GM06990 (cell line): ENCODE measurements around the gene TNK2.
"Not testable (repeated sequence)": the region's sequence is repeated elsewhere in the genome, so short reads cannot be mapped to it uniquely, and the experiment has no call there.

Source experiments
- DNase-seq: peaks from one replicate; pipeline ENCODE4 v3.0.0-alpha.2; 2011; ENCODE audit not compliant: insufficient read length; ENCODE audit errors: extremely low read depth
- H3K27me3 ChIP-seq: replicated peaks from 2 replicates; pipeline ENCODE4 v1.6.0; 2011; ENCODE audit warnings: low read length; ENCODE audit not compliant: control insufficient read depth, insufficient read depth
- H3K36me3 ChIP-seq: 2 replicates; pipeline ENCODE4 v1.5.1; 2011; ENCODE audit warnings: low read length; ENCODE audit not compliant: control insufficient read depth, insufficient read depth
- H3K4me3 ChIP-seq: replicated peaks from 2 replicates; pipeline ENCODE4 v1.5.1; 2011; ENCODE audit warnings: low read depth, mild to moderate bottlenecking, control low read depth, low read length
- CTCF ChIP-seq: IDR thresholded peaks from 2 replicates; pipeline ENCODE4 v1.5.1; 2011; ENCODE audit warnings: low read length, control low read depth, mild to moderate bottlenecking, inconsistent platforms; ENCODE audit not compliant: insufficient read depth, poor library complexity, severe bottlenecking

The TNK2 gene

GRCh38 chr3:195940806-195941205 is 32.5 kb upstream of the TNK2 start:
- not testable (repeated sequence) for H3K27me3 ChIP-seq, H3K4me3 ChIP-seq, DNase-seq, H3K36me3 ChIP-seq

GRCh38 chr3:195939526-195940470 is 31.4 kb upstream of the TNK2 start:
- not testable (repeated sequence) for DNase-seq

GRCh38 chr3:195933044-195933430 is 24.7 kb upstream of the TNK2 start:
- not testable (repeated sequence) for DNase-seq, H3K27me3 ChIP-seq, H3K4me3 ChIP-seq, H3K36me3 ChIP-seq

More at GRCh38 chr3:195939526-195940470, 31.4 kb upstream of the TNK2 start:
- H3K36me3 ChIP-seq, H3K27me3 ChIP-seq, H3K4me3 ChIP-seq: not testable (repeated sequence)

GRCh38 chr3:195932418-195933043 is 24.2 kb upstream of the TNK2 start:
- no peak for DNase-seq
- Histone ChIP-seq H3K36me3 (no peaks in the 10 kb centered on the region; the same call in none of the 2 replicates), H3K27me3 (no peaks in the 10 kb centered on the region), H3K4me3 (no peak overlapping the region)
- TF ChIP-seq CTCF = no peak

- TF ChIP-seq CTCF = no peak
- no peaks in the 10 kb centered on the region for H3K27me3 ChIP-seq
- H3K4me3 ChIP-seq = no peak overlapping the region
- no peaks in the 10 kb centered on the region; the same call in none of the 2 replicates for H3K36me3 ChIP-seq
- no peak for DNase-seq
Observed at GRCh38 chr3:195931582-195932273, 23.4 kb upstream of the TNK2 start.

GRCh38 chr3:195929452-195929851 is 21.1 kb upstream of the TNK2 start:
- H3K36me3 ChIP-seq = no peaks in the 10 kb centered on the region; the same call in none of the 2 replicates
- no peak for DNase-seq
- no peak overlapping the region for H3K4me3 ChIP-seq
- no peaks in the 10 kb centered on the region for H3K27me3 ChIP-seq
- no peak for TF ChIP-seq CTCF

- H3K27me3 ChIP-seq = no peaks in the 10 kb centered on the region; the same call in 1 of the 2 replicates
- TF ChIP-seq CTCF = no peak
- DNase-seq = no peak
- no peak overlapping the region for H3K4me3 ChIP-seq
- H3K36me3 ChIP-seq = no peaks in the 10 kb centered on the region
Observed at GRCh38 chr3:195921334-195921791, 13.0 kb upstream of the TNK2 start.
